HTR-8/SVneo (cell line): ENCODE results near the gene CD248.
"Not testable (repeated sequence)": the region's sequence is repeated elsewhere in the genome, so short reads cannot be mapped to it uniquely, and the experiment has no call there.

ENCODE experiments used
- DNase-seq: peaks from one replicate; pipeline ENCODE4 v3.0.0; 2011; ENCODE audit warnings: low spot score, mixed read lengths; ENCODE audit not compliant: insufficient read length
- FAIRE-seq: peaks from 2 replicates; lab custom pipeline; 2011; peaks lifted over from hg19 to GRCh38; lab: Jason Lieb, UNC

The CD248 gene

GRCh38 chr11:66316849-66317251, at the start of gene CD248:
Gene CD248, minus strand, starts transcription at chr11:66317044. Its CDS starts 17 bp downstream, at chr11:66317027.
- DNase-seq (no peak), FAIRE-seq (no peak)

DNA sequence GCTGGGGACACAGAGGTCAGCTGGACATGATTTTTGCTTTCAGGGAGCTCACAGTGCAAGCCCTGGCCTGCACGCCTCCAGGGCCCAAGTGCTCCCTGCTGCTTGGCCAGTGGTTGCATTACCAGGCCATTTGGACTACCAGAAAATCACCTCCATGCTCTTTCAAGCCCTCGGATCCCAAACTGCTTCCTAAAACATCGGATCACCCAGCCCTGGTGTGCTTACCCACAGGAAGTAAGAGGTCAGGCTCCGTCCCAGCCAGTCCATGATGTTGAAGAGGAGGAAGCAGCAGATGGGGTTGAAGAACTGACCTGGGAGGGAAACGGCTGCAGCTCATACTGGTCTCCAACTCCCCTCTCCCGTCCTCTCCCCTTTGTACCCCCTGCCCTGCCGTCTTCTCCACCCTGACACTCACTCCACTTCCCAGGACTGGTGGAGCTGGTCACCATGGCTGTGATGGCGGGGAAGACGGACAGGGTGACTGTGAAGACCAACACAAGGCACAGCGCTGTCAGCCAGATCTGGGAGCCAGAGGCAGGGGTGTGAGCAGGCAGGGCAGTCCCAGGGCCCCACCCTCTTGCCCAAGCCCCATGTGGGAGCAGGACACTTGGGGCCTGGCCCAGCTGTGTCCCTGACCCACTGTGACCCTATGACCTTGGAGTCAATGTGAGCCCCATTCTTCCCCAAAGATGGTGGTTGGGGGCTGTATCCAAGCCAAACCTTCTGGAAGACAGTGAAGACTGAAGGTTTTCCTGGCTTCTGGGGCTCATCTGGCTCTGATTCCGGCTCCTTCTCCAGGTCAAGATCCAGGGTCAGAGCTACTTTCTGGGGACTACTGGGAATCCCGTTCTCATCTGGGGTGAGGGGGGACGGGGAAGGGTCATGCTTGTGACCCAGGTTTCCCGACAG, 49.1 kb upstream of the CD248 start:
- FAIRE-seq (peak; percentile 84), DNase-seq (no peak)

GRCh38 chr11:66365166-66365565, 48.3 kb upstream of the CD248 start:
- FAIRE-seq, result no peak

GRCh38 chr11:66363805-66364535, 47.1 kb upstream of the CD248 start:
- FAIRE-seq (peak; percentile 86), DNase-seq (peak; percentile 64)

More at GRCh38 chr11:66365166-66365565, 48.3 kb upstream of the CD248 start:
- no peak for DNase-seq

DNA sequence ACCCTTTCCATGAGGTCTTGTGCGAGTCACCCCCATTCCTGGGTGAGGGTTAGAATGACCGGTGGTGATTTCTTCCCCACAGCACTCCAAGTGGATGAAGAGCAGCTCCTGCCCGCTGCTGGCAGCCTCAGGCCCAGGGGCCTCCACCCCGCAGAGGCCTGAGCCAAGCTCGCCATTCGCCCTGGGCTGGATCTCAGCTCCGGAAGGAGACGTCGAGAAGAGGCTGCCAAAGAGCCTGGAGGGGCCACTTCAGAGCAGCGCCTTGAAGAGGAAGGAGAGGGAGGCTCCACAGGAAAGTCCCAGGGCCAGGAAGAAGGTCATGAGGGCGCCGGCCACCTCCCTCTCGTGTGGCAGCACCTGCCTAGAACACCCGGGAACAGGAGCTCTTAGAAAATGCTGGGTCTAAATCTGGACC, 46.4 kb upstream of the CD248 start:
- DNase-seq (no peak), FAIRE-seq (no peak)

- peak; percentile 52 for FAIRE-seq
- DNase-seq, result no peak
These were observed 45.8 kb upstream of the CD248 start for GRCh38 chr11:66362481-66363147.

DNA sequence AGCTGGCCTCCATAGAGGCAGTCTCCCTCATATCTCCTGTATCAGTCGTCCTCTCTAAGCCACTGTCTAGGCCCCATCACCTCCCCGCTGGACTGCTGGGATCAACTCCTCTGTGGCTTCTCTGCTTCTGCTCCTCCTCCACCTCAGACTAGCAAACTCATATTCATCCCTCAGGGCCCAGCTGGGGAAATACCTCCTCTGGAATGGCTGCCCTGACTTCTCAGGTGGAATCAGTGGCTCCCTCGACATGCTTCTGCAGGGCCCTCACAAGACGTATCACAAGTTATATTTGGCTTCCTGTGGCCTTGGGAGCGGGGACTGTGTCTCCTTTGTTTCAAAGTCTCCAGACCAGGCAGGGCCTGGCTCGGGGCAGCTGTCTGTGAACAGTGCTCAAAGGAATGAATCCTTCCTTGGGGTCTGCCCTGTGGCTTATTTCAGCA, 44.7 kb upstream of the CD248 start:
- DNase-seq (no peak), FAIRE-seq (no peak)

- FAIRE-seq (no peak), DNase-seq (no peak)
These were observed 43.7 kb upstream of the CD248 start for GRCh38 chr11:66360406-66361073.

DNA sequence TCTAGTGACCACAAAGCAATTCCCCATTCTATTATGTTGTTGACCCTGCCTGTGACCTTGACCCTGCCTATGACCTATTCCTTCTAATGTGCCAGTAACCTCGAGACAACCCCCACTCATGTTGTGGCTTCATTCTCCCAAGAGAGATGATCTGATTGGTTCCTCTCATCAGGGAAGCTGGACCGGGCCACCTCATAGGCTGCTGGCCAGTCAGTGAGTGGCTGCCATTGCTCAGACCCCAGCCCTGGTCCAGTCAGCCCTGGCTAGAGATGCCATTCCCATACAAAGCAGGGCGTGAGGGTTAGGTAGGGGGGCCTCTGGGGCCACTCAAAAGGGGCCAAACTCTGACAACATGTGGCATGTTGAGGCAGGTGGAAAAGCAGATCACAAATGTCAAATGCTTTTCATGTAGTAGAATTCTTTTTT, 42.8 kb upstream of the CD248 start:
- FAIRE-seq, result no peak
- no peak for DNase-seq

DNA sequence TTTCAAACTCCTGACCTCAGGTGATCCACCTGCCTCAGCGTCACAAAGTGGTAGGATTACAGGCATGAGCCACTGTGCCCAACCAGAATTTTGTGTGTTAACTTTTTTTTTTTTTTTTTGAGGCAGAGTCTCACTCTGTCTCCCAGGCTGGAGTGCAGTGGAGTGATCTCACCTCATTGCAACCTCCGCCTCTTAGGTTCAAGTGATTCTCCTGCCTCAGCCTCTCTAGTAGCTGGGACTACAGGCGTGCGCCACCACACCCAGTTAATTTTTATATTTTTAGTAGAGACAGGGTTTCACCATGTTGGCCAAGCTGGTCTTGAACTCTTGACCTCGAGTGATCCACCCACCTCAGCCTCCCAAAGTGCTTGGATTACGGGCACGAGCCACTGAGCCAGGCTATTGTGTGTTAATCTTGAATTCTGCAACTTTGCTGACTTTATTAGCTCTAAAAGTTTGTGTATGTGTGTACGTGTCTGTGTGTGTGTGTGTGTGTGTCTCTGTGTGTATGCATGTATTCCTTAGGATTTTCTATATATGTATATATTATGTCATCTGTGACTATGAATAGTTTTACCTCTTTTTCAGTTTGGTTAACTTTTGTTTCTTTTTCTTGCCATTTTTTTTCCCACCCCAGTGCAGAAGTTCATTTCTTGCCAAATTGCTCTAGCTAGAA, 33.9 kb upstream of the CD248 start:
- not testable (repeated sequence) for DNase-seq, FAIRE-seq

DNA sequence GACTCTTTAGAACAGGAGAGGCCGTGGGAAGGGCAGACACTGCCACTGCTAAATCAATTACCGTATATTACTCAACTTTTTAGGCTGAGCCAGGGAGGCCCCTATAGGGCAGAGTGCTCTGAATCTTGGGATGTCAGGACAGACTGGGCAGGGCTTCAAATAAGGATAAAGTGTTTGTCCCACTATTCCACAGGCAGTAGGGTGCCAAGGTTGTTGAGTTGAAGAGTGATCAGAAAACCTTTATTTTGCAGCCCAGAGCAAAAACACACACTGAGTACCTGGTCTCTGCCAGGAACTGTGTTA, 32.2 kb upstream of the CD248 start:
- FAIRE-seq (no peak), DNase-seq (no peak)

GRCh38 chr11:66347425-66348276, 30.8 kb upstream of the CD248 start, which contains the start of gene B4GAT1:
Gene B4GAT1, minus strand, starts transcription at chr11:66347629. Its CDS starts 84 bp downstream, at chr11:66347545.
- peak; percentile 70 for DNase-seq
- FAIRE-seq, result peak; percentile 91

- DNase-seq, result no peak
- FAIRE-seq, result peak; percentile 80
These were observed 29.9 kb upstream of the CD248 start for GRCh38 chr11:66346476-66347424.

DNA sequence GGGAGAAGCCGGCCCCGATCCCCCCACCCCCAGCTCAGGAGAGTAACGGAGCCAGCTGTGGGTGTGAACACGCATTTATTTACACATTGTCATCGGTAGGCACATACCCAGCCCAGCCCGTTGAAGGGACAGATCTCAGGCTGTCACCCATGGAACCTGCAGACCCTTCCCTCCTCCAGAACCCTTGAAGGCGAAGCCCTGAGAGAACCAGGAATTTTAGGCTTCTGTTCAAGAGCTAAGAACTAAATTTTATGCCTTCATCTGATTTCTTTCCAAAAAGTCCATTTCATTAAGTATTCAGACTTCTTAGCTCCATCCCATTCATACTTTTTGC, 28.4 kb upstream of the CD248 start:
- FAIRE-seq, result no peak
- DNase-seq, result no peak

DNA sequence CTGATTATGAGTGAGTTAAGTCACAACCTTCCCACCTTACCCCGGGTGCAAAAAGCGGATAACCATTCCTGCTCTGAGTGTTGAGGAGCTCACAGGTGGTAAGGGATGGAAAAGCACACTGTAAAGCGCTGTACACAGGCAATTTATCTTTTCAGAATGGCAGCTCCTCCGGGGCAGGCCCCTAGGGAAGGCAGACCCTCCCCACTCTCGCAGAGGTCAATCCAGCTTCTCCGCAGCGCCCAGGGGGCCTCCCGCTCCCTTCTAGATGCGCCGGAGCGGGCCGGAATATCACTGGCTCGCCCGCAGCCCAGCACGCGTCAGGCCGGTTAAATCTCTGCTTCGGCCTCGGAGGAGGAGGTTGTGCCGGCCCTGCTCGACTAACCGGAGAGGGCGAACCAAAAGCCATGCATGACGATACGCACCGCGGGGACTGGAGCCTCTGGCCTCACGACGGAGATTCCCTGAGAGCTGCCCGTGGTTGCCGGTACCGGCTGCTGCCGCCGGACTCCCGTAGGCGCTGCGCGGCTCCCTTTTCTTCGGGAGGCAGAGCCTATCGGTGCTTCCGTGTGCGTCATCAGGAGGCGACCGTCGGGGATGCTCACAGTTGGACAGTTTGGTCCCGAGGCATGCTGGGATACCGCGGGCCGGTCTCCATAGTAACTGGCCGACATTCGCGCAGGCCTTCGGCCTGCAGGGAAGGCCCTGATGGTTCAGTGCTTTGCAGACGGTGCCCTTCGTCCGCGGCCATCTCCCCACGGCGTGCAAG, 27.9 kb upstream of the CD248 start, which contains the start of gene BRMS1:
TSS of gene BRMS1 (minus strand) at position 555 of the 766 bp plus-strand sequence. CDS start 2,870 bp downstream, outside the sequence.
- FAIRE-seq, result peak; percentile 96
- peak; percentile 99 for DNase-seq

- DNase-seq (no peak), FAIRE-seq (no peak)
These were observed 26.3 kb upstream of the CD248 start for GRCh38 chr11:66343176-66343575.
